Heart left ventricle (tissue), 13 donors: ENCODE data around the gene CDK19.

ENCODE experiments used
- POLR2A ChIP-seq, 2 donors: fragments of 450-650 bp; IDR thresholded peaks; one replicate each; pipeline ENCODE4 v1.6.1; 2017; ENCODE audit warnings: antibody characterized with exemption in 2 of 2, mild to moderate bottlenecking in 2 of 2, moderate library complexity in 2 of 2
- TF ChIP-seq, protein P1 (sequence below), 12 donors: fragments of 200-600 bp; sonication (generic) in 4 of 12; IDR thresholded peaks; one replicate each; pipeline versions ENCODE4 v1.5.0 to v1.8.0; 2018 to 2022; ENCODE audit warnings: antibody characterized with exemption in 12 of 12, mild to moderate bottlenecking in 5 of 12
- donor health status: ischemic (EF 13 %, LVEDD 7.1; RV severe dilation, severe dysfunction).
- donor health status: DM: no; HTN: yes; CAD: no.
- donor health status: DM: no; HTN: no; CAD: no.
- donor health status: ischemic (EF 25% LVEDD 6.9; RV normal size, moderate dysfunction).
- donor health status: ischemic (EF 25% LVEDD 5.7; RV mildly dilated, moderate dysfunction).
- donor health status: ischemic (EF 35%, LVEDD 5.7; RV mildly dilated, moderate dysfunction).
- donor health status: nonischemic (EF 11% LVEDD 7.7; RV severe dilation, severe dysfunction).
- donor health status: DM: yes; HTN: yes; CAD: no.
- donor health status: PGD.
- donor health status: ischemic (EF 29% LVEDD 5.4; RV normal size, mild dysfunction).
- donor health status: nonischemic (EF 23%, LVEDD 6.1; RV moderate dilation, normal function).

DNA sequence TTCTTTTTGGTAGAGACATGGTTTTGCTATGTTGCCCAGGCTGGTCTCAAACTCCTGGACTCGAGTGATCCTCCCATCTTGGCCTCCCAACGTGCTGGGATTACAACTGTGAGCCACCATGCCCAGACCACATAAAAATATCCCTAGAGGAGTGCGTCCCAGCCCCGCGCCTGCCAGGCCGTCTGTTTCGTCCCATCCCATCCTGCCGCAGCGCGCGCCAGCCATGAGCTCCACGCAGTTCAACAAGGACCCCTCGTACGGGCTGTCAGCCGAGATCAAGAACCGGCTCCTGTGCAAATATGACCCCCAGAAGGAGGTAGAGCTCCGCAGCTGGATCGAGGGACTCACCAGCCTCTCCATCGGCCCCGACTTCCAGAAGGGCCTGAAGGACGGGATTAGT, 42.7 kb upstream of the CDK19 start:
- TF ChIP-seq, protein P1, sequence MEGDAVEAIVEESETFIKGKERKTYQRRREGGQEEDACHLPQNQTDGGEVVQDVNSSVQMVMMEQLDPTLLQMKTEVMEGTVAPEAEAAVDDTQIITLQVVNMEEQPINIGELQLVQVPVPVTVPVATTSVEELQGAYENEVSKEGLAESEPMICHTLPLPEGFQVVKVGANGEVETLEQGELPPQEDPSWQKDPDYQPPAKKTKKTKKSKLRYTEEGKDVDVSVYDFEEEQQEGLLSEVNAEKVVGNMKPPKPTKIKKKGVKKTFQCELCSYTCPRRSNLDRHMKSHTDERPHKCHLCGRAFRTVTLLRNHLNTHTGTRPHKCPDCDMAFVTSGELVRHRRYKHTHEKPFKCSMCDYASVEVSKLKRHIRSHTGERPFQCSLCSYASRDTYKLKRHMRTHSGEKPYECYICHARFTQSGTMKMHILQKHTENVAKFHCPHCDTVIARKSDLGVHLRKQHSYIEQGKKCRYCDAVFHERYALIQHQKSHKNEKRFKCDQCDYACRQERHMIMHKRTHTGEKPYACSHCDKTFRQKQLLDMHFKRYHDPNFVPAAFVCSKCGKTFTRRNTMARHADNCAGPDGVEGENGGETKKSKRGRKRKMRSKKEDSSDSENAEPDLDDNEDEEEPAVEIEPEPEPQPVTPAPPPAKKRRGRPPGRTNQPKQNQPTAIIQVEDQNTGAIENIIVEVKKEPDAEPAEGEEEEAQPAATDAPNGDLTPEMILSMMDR (IDR thresholded peaks at IDR 0.05), result no peak
- no peak for TF ChIP-seq POLR2A (IDR thresholded peaks at IDR 0.05)
